HCT116 (cell line): ENCODE data around the gene SRCAP.

ENCODE experiments used
- EGR1 ChIP-seq: IDR thresholded peaks from 2 replicates; pipeline ENCODE4 v1.6.1; 2012; ENCODE audit warnings: low read depth
- EZH2 ChIP-seq: fragments of 200-600 bp; sonication (generic); IDR thresholded peaks from 2 replicates; pipeline ENCODE4 v1.6.1; 2017; ENCODE audit warnings: antibody characterized with exemption, mixed run types
- EZH2phosphoT487 ChIP-seq: fragments of 200-600 bp; IDR thresholded peaks from 2 replicates; pipeline ENCODE4 v1.6.1; 2018; ENCODE audit warnings: antibody characterized with exemption, borderline replicate concordance
- POLR2A ChIP-seq: IDR thresholded peaks from 2 replicates; pipeline ENCODE4 v1.7.0; 2011; ENCODE audit warnings: borderline replicate concordance; ENCODE audit not compliant: insufficient read depth, insufficient read length; ENCODE audit errors: extremely low read depth
- RAD21 ChIP-seq: IDR thresholded peaks from 2 replicates; pipeline ENCODE4 v1.6.1; 2012; ENCODE audit warnings: low read depth, mild to moderate bottlenecking
- SP1 ChIP-seq: IDR thresholded peaks from 2 replicates; pipeline ENCODE4 v1.6.1; 2012; ENCODE audit warnings: low read depth
- ZNF274 ChIP-seq: fragments of 200-500 bp; sonication (Bioruptor generic); IDR thresholded peaks from 2 replicates; pipeline ENCODE4 v1.6.1; 2014; ENCODE audit warnings: mild to moderate bottlenecking, low read depth, low read length, inconsistent platforms
- TF ChIP-seq, protein P1 (sequence below), 3 experiments: fragments of 200-600 bp in 1 of 3; sonication (generic) in 1 of 3; IDR thresholded peaks in 2 of 3; conservative IDR thresholded peaks in 1 of 3; 2 replicates each; pipeline ENCODE4 v1.5.1; 2012 to 2017; ENCODE audit warnings: low read depth in 2 of 3, low read length in 2 of 3, antibody characterized with exemption in 1 of 3, borderline replicate concordance in 1 of 3, control low read depth in 1 of 3, mild to moderate bottlenecking in 1 of 3, mixed read lengths in 1 of 3, mixed run types in 1 of 3, moderate library complexity in 1 of 3; ENCODE audit not compliant: insufficient read depth in 1 of 3

DNA sequence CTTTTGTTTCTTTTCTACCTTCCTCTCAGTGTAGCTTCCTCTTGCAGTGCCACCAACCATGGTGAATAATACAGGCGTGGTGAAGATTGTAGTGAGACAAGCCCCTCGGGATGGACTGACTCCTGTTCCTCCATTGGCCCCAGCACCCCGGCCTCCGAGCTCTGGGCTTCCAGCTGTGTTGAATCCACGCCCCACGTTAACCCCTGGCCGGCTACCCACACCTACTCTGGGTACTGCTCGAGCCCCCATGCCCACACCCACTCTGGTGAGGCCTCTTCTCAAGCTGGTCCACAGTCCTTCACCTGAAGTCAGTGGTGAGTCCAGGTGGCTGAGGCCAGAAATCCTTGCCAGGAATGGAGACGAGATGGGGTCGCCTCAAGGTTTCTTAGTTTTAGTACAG lies 23.9 kb downstream of the SRCAP start:
- no peak for TF ChIP-seq EZH2
- TF ChIP-seq, protein P1, sequence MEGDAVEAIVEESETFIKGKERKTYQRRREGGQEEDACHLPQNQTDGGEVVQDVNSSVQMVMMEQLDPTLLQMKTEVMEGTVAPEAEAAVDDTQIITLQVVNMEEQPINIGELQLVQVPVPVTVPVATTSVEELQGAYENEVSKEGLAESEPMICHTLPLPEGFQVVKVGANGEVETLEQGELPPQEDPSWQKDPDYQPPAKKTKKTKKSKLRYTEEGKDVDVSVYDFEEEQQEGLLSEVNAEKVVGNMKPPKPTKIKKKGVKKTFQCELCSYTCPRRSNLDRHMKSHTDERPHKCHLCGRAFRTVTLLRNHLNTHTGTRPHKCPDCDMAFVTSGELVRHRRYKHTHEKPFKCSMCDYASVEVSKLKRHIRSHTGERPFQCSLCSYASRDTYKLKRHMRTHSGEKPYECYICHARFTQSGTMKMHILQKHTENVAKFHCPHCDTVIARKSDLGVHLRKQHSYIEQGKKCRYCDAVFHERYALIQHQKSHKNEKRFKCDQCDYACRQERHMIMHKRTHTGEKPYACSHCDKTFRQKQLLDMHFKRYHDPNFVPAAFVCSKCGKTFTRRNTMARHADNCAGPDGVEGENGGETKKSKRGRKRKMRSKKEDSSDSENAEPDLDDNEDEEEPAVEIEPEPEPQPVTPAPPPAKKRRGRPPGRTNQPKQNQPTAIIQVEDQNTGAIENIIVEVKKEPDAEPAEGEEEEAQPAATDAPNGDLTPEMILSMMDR (IDR thresholded peaks at IDR 0.05 in 2 of 3, conservative IDR thresholded peaks at IDR 0.05 in 1 of 3; ENCODE audit: borderline replicate concordance in 1 of 3, insufficient read depth in 1 of 3, low read depth in 2 of 3, low read length in 2 of 3), result no peak
- TF ChIP-seq ZNF274, result no peak
- TF ChIP-seq POLR2A, result no peak
- no peak for TF ChIP-seq RAD21
- TF ChIP-seq EZH2phosphoT487, result no peak
- TF ChIP-seq SP1, result no peak
- TF ChIP-seq EGR1, result no peak
